Thymus (tissue), 11 donors: ENCODE results near the gene RTCA. TPM values are rescaled to one million over a fixed set of nuclear protein-coding genes. Genes with fewer than 3 reads are reported as not detected.

ENCODE experiments used
- DNase-seq, 9 donors: peaks; one replicate each; pipeline ENCODE4 v3.0.0-alpha.2; 2013; ENCODE audit warnings: low spot score in 9 of 9, low read depth in 6 of 9, missing footprints in 1 of 9
- H3K27ac ChIP-seq, 2 donors: one replicate each; pipeline ENCODE4 v1.5.1; 2013; ENCODE audit warnings: control low read depth in 1 of 2, low read depth in 1 of 2, low read length in 1 of 2, mild to moderate bottlenecking in 1 of 2, moderate library complexity in 1 of 2
- H3K27me3 ChIP-seq, 2 donors: one replicate each; pipeline ENCODE4 v1.5.1; 2013; ENCODE audit warnings: low read length in 1 of 2; ENCODE audit not compliant: control insufficient read depth in 2 of 2, insufficient read depth in 1 of 2
- H3K36me3 ChIP-seq, 2 donors: one replicate each; pipeline ENCODE4 v1.5.1; 2013; ENCODE audit warnings: low read length in 1 of 2, mild to moderate bottlenecking in 1 of 2, moderate library complexity in 1 of 2; ENCODE audit not compliant: control insufficient read depth in 2 of 2, insufficient read depth in 2 of 2
- H3K4me1 ChIP-seq, 2 donors: one replicate each; pipeline ENCODE4 v1.5.1; 2013; ENCODE audit warnings: low read length in 2 of 2; ENCODE audit not compliant: control insufficient read depth in 2 of 2, insufficient read depth in 2 of 2
- H3K4me3 ChIP-seq, 2 donors: one replicate each; pipeline ENCODE4 v1.5.1; 2013; ENCODE audit warnings: low read length in 2 of 2, control low read depth in 1 of 2, mild to moderate bottlenecking in 1 of 2
- H3K9me3 ChIP-seq, 2 donors: one replicate each; pipeline ENCODE4 v1.5.1; 2013; ENCODE audit warnings: low read length in 1 of 2, mild to moderate bottlenecking in 1 of 2; ENCODE audit not compliant: control insufficient read depth in 2 of 2, insufficient read depth in 1 of 2
- WGBS: extraction: QIAGEN DNeasy Blood & Tissue Kit; methylation state at CpG from one replicate; pipeline ENCODE4 v1.1.7; 2013; 5-methylcytosine and 5-hydroxymethylcytosine counted together
- polyA plus RNA-seq: library from polyadenylated mRNA; stranded (reverse); fragments of 200-250 nt; gene quantifications from one replicate; pipeline ENCODE4 v1.2.3, GENCODE V29; 2013
- total RNA-seq: library from RNA; stranded (reverse); fragments of 120-200 nt; gene quantifications from one replicate; pipeline ENCODE4 v1.2.4, GENCODE V29; 2013
- donor health status: healthy.

RTCA gene
- total and polyA plus RNA-seq, 2 donors: 29.5 to 35.3 TPM

DNA sequence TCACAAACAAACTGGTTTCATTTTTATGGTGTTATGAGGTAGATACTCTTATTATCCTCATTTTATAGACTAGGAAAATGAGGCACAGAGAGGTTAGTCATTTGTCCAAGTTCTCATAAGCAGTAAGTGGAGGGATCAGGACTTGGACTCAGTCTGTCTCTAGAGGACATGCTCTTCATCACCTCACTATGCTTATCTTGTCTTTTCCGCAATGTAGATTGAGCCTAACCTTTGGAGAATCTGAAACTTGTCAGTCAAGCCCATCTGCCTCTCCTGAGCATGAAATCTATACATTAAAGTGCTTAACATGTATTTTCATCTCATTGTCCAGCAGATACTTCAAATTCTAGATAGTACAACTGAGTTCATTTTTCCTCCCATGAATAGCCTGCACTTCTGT lies 74.5 kb downstream of the RTCA start:
- whole genome bisulfite sequencing: 99% methylated on average over 1 of the region's 1 CpG
- Histone ChIP-seq H3K36me3 (no peaks in the 10 kb centered on the region), H3K27ac (no peak overlapping the region), H3K4me3 (no peak overlapping the region), H3K9me3 (no peaks in the 10 kb centered on the region), H3K4me1 (no peaks in the 10 kb centered on the region), H3K27me3 (no peaks in the 10 kb centered on the region)
- DNase-seq: no peak

DNA sequence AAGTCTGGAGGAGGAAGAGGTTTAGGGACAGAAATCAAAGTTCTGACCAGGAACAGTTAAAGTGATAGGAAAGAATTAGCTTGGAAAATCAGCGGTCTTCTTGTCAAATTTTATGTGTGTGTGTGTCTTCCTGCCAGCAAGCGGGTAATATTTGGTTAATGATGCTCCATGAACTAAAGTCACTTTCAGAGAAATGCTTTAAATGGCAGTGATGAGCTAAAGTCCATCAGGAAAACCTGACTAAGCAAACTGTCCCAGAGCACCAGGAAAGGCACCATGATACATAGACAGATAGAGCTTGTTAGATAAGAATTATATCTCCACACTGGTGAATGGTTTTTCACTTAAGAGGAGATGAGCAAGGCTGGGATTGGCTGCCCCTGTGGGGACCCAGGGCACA lies 76.3 kb downstream of the RTCA start:
- WGBS: 100% methylated on average over 2 of the region's 2 CpGs
- no peaks in the 10 kb centered on the region for H3K9me3 ChIP-seq
- no peak for DNase-seq

More for the DNA sequence above, 76.3 kb downstream of the RTCA start:
- Histone ChIP-seq H3K27ac (no peak overlapping the region), H3K4me1 (no peaks in the 10 kb centered on the region), H3K27me3 (no peaks in the 10 kb centered on the region), H3K4me3 (no peak overlapping the region), H3K36me3 (no peaks in the 10 kb centered on the region)

Other genes starting within 250 kb of the RTCA start
- gene SASS6, start 133.3 kb upstream of the RTCA start, total RNA-seq: 7.4 TPM
- gene SASS6, start 133.3 kb upstream of the RTCA start, polyA plus RNA-seq: 4.9 TPM
- 15.8 TPM for gene TRMT13, start 133.1 kb upstream of the RTCA start, total RNA-seq
- gene TRMT13, start 133.1 kb upstream of the RTCA start, polyA plus RNA-seq: 24.7 TPM
- 1.7 TPM for gene LRRC39, start 88.0 kb upstream of the RTCA start, total RNA-seq
- 6.7 TPM for gene LRRC39, start 88.0 kb upstream of the RTCA start, polyA plus RNA-seq
- gene DBT, start 16.4 kb upstream of the RTCA start, total RNA-seq: 6.8 TPM
- gene DBT, start 16.4 kb upstream of the RTCA start, polyA plus RNA-seq: 4.5 TPM
- gene CDC14A, start 86.3 kb downstream of the RTCA start, total RNA-seq: 8.3 TPM
- 9.8 TPM for gene CDC14A, start 86.3 kb downstream of the RTCA start, polyA plus RNA-seq